Measurements from ENCODE around the gene SIRT5.

DNA sequence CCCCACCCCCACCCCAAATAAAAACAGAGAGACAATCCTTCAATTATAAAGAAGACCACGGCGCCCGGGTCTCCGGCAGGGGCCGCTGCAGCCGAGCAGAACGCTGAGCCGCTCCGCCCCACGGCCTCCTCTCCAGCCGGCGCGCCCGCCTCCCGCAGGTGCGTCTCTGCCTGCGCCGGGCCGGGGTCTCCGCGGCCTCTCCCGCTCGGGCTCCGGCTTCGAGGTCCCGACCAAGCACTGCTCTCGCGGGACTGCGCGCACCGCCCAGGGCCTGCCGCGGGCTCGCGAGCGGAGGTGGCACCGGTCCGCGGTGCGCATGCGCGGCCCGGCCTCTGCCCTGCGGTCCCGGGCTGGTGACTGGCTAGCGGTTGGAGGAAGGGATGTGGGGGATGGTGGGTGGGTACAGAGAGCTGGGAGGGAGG is 241 bp upstream of the SIRT5 start:
- TF ChIP-seq POLR2A (IDR thresholded peaks at IDR 0.05): no peak
- peak; percentile 50 to 81 (median 68) for TF ChIP-seq CTCF (IDR thresholded peaks at IDR 0.05)

Measured in uterus (tissue), 2 donors.